Astrocyte (in vitro differentiated cells and primary cell): ENCODE results near the gene EPN3. TPM values are rescaled to one million over a fixed set of nuclear protein-coding genes. Genes with fewer than 3 reads are reported as not detected.

Experiments
- DNase-seq: peaks from one replicate; pipeline ENCODE4 v3.0.0-alpha.2; 2010; ENCODE audit warnings: low read depth
- FAIRE-seq: peaks from 2 replicates; lab custom pipeline; 2011; peaks lifted over from hg19 to GRCh38; lab: Jason Lieb, UNC
- H2AFZ ChIP-seq: 2 replicates; pipeline ENCODE4 v1.6.0; 2012; ENCODE audit warnings: low read depth, low read length, inconsistent platforms
- H3K27ac ChIP-seq: 2 replicates; pipeline ENCODE4 v1.5.1; 2011; ENCODE audit warnings: low read depth, low read length, inconsistent platforms
- H3K27me3 ChIP-seq: 2 replicates; pipeline ENCODE4 v1.6.0; 2011; ENCODE audit warnings: low read length, inconsistent platforms; ENCODE audit not compliant: insufficient read depth
- H3K36me3 ChIP-seq: 2 replicates; pipeline ENCODE4 v1.5.1; 2011; ENCODE audit warnings: low read length, inconsistent platforms; ENCODE audit not compliant: insufficient read depth
- H3K4me1 ChIP-seq: 2 replicates; pipeline ENCODE4 v1.5.1; 2011; ENCODE audit warnings: low read length, inconsistent platforms; ENCODE audit not compliant: insufficient read depth
- H3K4me2 ChIP-seq: 2 replicates; pipeline ENCODE4 v1.6.0; 2012; ENCODE audit warnings: low read length, inconsistent platforms
- H3K4me3 ChIP-seq: 2 replicates; pipeline ENCODE4 v1.5.1; 2011; ENCODE audit warnings: low read depth, mild to moderate bottlenecking, low read length, inconsistent platforms; ENCODE audit not compliant: insufficient read depth
- H3K79me2 ChIP-seq: 2 replicates; pipeline ENCODE4 v1.6.0; 2012; ENCODE audit warnings: mild to moderate bottlenecking, low read length, inconsistent platforms; ENCODE audit not compliant: insufficient read depth
- H3K9ac ChIP-seq: 2 replicates; pipeline ENCODE4 v1.6.0; 2012; ENCODE audit warnings: mild to moderate bottlenecking, low read length, inconsistent platforms
- H3K9me3 ChIP-seq: 2 replicates; pipeline ENCODE4 v1.5.1; 2012; ENCODE audit warnings: low read depth, mild to moderate bottlenecking, low read length, inconsistent platforms; ENCODE audit not compliant: insufficient read depth
- H4K20me1 ChIP-seq: 2 replicates; pipeline ENCODE4 v1.6.0; 2012; ENCODE audit warnings: low read length, inconsistent platforms; ENCODE audit not compliant: insufficient read depth
- H3K27ac Mint-ChIP-seq: one replicate; pipeline ENCODE4 v1.8.0; 2021; ENCODE audit warnings: mild to moderate bottlenecking, mixed read lengths; ENCODE audit not compliant: unreplicated experiment
- H3K27me3 Mint-ChIP-seq: one replicate; pipeline ENCODE4 v1.8.0; 2021; ENCODE audit warnings: low read depth, mixed read lengths; ENCODE audit not compliant: unreplicated experiment
- H3K36me3 Mint-ChIP-seq: one replicate; pipeline ENCODE4 v1.8.0; 2021; ENCODE audit warnings: low read depth, mixed read lengths; ENCODE audit not compliant: unreplicated experiment
- H3K4me1 Mint-ChIP-seq: one replicate; pipeline ENCODE4 v1.8.0; 2021; ENCODE audit warnings: low read depth, mixed read lengths; ENCODE audit not compliant: unreplicated experiment
- H3K4me3 Mint-ChIP-seq: one replicate; pipeline ENCODE4 v1.8.0; 2021; ENCODE audit warnings: mild to moderate bottlenecking, moderate library complexity, mixed read lengths; ENCODE audit not compliant: unreplicated experiment
- H3K9me3 Mint-ChIP-seq: one replicate; pipeline ENCODE4 v1.8.0; 2021; ENCODE audit warnings: mild to moderate bottlenecking, mixed read lengths; ENCODE audit not compliant: unreplicated experiment
- CTCF ChIP-seq: IDR thresholded peaks from 2 replicates; pipeline ENCODE4 v1.5.1; 2011; ENCODE audit warnings: low read depth, mild to moderate bottlenecking, inconsistent platforms, low read length, moderate library complexity; ENCODE audit not compliant: insufficient read depth
- EZH2 ChIP-seq: IDR thresholded peaks from 2 replicates; pipeline ENCODE4 v1.6.1; 2012; ENCODE audit warnings: mild to moderate bottlenecking, low read length, inconsistent platforms; ENCODE audit not compliant: insufficient read depth
- total RNA-seq: library from RNA; stranded (reverse); gene quantifications from 2 replicates; pipeline ENCODE4 v1.2.1, GENCODE V29; 2021

The EPN3 gene
- total RNA-seq, 1 donor from 2014 or later = 1.7 TPM

DNA sequence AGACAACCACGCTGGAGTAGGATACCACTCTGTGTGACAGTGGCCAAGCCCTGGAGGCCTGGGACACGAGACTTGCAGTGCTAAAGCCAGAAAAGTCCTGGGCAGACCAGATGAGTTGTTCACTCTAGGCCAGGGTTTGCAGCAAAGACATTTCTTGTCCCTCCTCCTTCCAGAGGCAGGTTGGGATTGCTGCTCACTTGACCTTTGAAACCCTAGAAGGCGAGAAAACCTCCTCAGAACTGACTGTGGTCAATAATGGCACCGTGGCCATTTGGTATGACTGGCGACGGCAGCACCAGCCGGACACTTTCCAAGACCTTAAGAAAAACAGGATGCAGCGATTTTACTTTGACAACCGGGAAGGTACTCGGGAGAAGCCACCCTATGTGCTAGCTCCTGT is 9.8 kb upstream of the EPN3 start:
- DNase-seq (no peak), FAIRE-seq (no peak)
- H2AFZ ChIP-seq = no peak overlapping the region
- H3K27me3 ChIP-seq = peaks cover 2% of the 10 kb centered on the region
- no peaks in the 10 kb centered on the region for H3K9me3 ChIP-seq
- no peaks in the 10 kb centered on the region for H3K36me3 Mint-ChIP-seq
- H3K79me2 ChIP-seq = no peaks in the 10 kb centered on the region
- peaks cover 2% of the 10 kb centered on the region for H3K4me1 Mint-ChIP-seq
- no peaks in the 10 kb centered on the region for H4K20me1 ChIP-seq
- no peaks in the 10 kb centered on the region for H3K36me3 ChIP-seq
- H3K4me1 ChIP-seq = no peaks in the 10 kb centered on the region
- no peak overlapping the region for H3K4me3 ChIP-seq
- no peak overlapping the region for H3K4me2 ChIP-seq
- no peak overlapping the region for H3K4me3 Mint-ChIP-seq
- TF ChIP-seq CTCF (no peak), EZH2 (no peak)
- H3K27ac Mint-ChIP-seq = no peak overlapping the region
- H3K27me3 Mint-ChIP-seq = peaks cover 24% of the 10 kb centered on the region
- no peak overlapping the region for H3K27ac ChIP-seq
- no peaks in the 10 kb centered on the region for H3K9me3 Mint-ChIP-seq
- H3K9ac ChIP-seq = no peak overlapping the region

- Mint-ChIP-seq H3K4me3 (no peak overlapping the region), H3K27me3 (peaks cover 26% of the 10 kb centered on the region), H3K9me3 (peaks cover 3% of the 10 kb centered on the region), H3K36me3 (no peaks in the 10 kb centered on the region), H3K27ac (peak overlapping the region; percentile 34), H3K4me1 (peaks cover 2% of the 10 kb centered on the region)
- Histone ChIP-seq H3K79me2 (no peaks in the 10 kb centered on the region), H4K20me1 (no peaks in the 10 kb centered on the region), H2AFZ (no peak overlapping the region), H3K9me3 (no peaks in the 10 kb centered on the region), H3K27ac (no peak overlapping the region), H3K4me2 (no peak overlapping the region), H3K4me3 (no peak overlapping the region), H3K9ac (no peak overlapping the region), H3K36me3 (no peaks in the 10 kb centered on the region), H3K27me3 (peaks cover 2% of the 10 kb centered on the region), H3K4me1 (no peaks in the 10 kb centered on the region)
- no peak for DNase-seq
- no peak for FAIRE-seq
- TF ChIP-seq CTCF (no peak), EZH2 (no peak)
These were observed 9.3 kb upstream of the EPN3 start for GRCh38 chr17:50523208-50523607.

DNA sequence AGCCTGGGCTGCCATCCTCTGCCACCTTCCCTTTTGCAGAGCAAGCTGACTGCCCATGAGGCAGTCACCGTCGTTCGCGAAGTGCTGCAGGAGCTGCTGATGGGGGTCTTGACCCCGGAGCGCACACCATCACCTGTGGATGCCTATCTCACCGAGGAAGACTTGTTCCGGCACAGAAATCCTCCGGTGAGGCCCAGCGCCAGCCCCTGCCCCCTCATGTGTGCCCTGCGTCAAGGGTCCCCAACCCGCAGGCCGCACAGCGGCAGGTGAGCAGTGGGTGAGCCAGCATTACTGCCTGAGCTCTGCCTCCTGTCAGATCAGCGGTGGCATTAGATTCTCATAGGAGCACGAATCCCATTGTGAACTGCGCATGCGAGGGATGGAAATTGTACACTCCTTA is 7.7 kb upstream of the EPN3 start:
- Histone ChIP-seq H3K4me2 (no peak overlapping the region), H3K9me3 (no peaks in the 10 kb centered on the region), H3K4me1 (no peaks in the 10 kb centered on the region), H3K27me3 (peaks cover 2% of the 10 kb centered on the region), H3K27ac (no peak overlapping the region), H4K20me1 (no peaks in the 10 kb centered on the region), H3K36me3 (no peaks in the 10 kb centered on the region), H2AFZ (no peak overlapping the region), H3K9ac (no peak overlapping the region), H3K79me2 (no peaks in the 10 kb centered on the region), H3K4me3 (no peak overlapping the region)
- H3K36me3 Mint-ChIP-seq = no peaks in the 10 kb centered on the region
- peaks cover 2% of the 10 kb centered on the region for H3K4me1 Mint-ChIP-seq
- DNase-seq (no peak), FAIRE-seq (no peak)
- H3K9me3 Mint-ChIP-seq = peaks cover 4% of the 10 kb centered on the region
- H3K27me3 Mint-ChIP-seq = peaks cover 41% of the 10 kb centered on the region
- no peak overlapping the region for H3K4me3 Mint-ChIP-seq
- TF ChIP-seq EZH2 = no peak
- no peak for TF ChIP-seq CTCF
- H3K27ac Mint-ChIP-seq = no peak overlapping the region
